Liver (tissue), 2 donors: ENCODE results near the gene THRB.

ENCODE experiments used
- MAX ChIP-seq: IDR thresholded peaks from 2 replicates; pipeline ENCODE4 v1.6.1; 2016; ENCODE audit warnings: antibody characterized with exemption
- TAF1 ChIP-seq: conservative IDR thresholded peaks from 2 replicates; pipeline ENCODE4 v1.6.1; 2016; ENCODE audit warnings: antibody characterized with exemption, mild to moderate bottlenecking
- donor health status: healthy.

- TF ChIP-seq MAX (no peak), TAF1 (no peak)
These were observed 377.1 kb downstream of the THRB start for GRCh38 chr3:24117508-24117907.
